Endothelial cell of umbilical vein (primary cell): ENCODE measurements around the gene ARHGEF11. TPM values are rescaled to one million over a fixed set of nuclear protein-coding genes. Genes with fewer than 3 reads are reported as not detected.

Source experiments
- BruUV-seq: library from RNA; stranded (reverse); fragments of 400-500 nt; replicated peaks from 2 replicates; lab custom pipeline; 2021; lab: Mats Ljungman, UMichigan
- CTCF ChIA-PET: fragments of 300-600, 350-600 bp; sonication (Branson Sonifier 250); formaldehyde crosslinking; loops from one replicate; lab custom pipeline; 2021; ENCODE audit warnings: antibody characterized with exemption, inconsistent platforms; lab: Charles Lee
- POLR2A ChIA-PET: fragments of 300-600, 350-600 bp; sonication (Branson Sonifier 250); formaldehyde crosslinking; loops from one replicate; lab custom pipeline; 2021; ENCODE audit warnings: antibody characterized with exemption, inconsistent platforms; lab: Charles Lee
- DNase-seq: peaks from one replicate; pipeline ENCODE4 v3.0.0-alpha.2; 2011; ENCODE audit warnings: low read depth, low spot score
- FAIRE-seq: peaks from 2 replicates; lab custom pipeline; 2011; peaks lifted over from hg19 to GRCh38; lab: Jason Lieb, UNC
- H2AFZ ChIP-seq: 2 replicates; pipeline ENCODE4 v1.6.0; 2012; ENCODE audit warnings: low read depth, low read length, control low read depth, inconsistent platforms
- H3K27ac ChIP-seq: 2 replicates; pipeline ENCODE4 v1.5.1; 2011; ENCODE audit warnings: low read depth, mild to moderate bottlenecking, control low read depth, low read length, moderate library complexity; ENCODE audit not compliant: insufficient read depth
- H3K27me3 ChIP-seq, 2 experiments: 2 replicates each; pipeline versions ENCODE4 v1.6.0 to v1.6.1; 2011; ENCODE audit warnings: low read length in 2 of 2, mixed read lengths in 1 of 2; ENCODE audit not compliant: control insufficient read depth in 2 of 2, insufficient read depth in 2 of 2
- H3K36me3 ChIP-seq, 2 experiments: 2 replicates in 1 of 2; 3 replicates in 1 of 2; pipeline ENCODE4 v1.5.1; 2011; ENCODE audit warnings: low read length in 2 of 2, mild to moderate bottlenecking in 1 of 2, moderate library complexity in 1 of 2; ENCODE audit not compliant: control insufficient read depth in 2 of 2, insufficient read depth in 2 of 2; ENCODE audit errors: extremely low read depth in 1 of 2
- H3K4me1 ChIP-seq: 3 replicates; pipeline ENCODE4 v1.5.1; 2011; ENCODE audit warnings: mild to moderate bottlenecking, low read length; ENCODE audit not compliant: control insufficient read depth, insufficient read depth; ENCODE audit errors: extremely low read depth
- H3K4me2 ChIP-seq: 2 replicates; pipeline ENCODE4 v1.6.1; 2011; ENCODE audit warnings: low read length, control low read depth, mixed read lengths; ENCODE audit not compliant: insufficient read depth
- H3K4me3 ChIP-seq, 3 experiments: fragments of 200-600 bp in 1 of 3; sonication (generic), shearing (Covaris generic) in 1 of 3; replicated peaks in 1 of 3; 2 replicates each; pipeline ENCODE4 v1.5.1; 2011 to 2016; ENCODE audit warnings: control low read depth in 3 of 3, low read length in 3 of 3, mild to moderate bottlenecking in 2 of 3, inconsistent platforms in 1 of 3, low read depth in 1 of 3, moderate library complexity in 1 of 3; ENCODE audit not compliant: insufficient read depth in 1 of 3
- H3K79me2 ChIP-seq: 2 replicates; pipeline ENCODE4 v1.6.0; 2012; ENCODE audit warnings: low read length, inconsistent platforms; ENCODE audit not compliant: control insufficient read depth, insufficient read depth
- H3K9ac ChIP-seq: replicated peaks from 2 replicates; pipeline ENCODE3; 2011; ENCODE audit warnings: low read length, control low read depth; ENCODE audit not compliant: insufficient read depth; ENCODE audit errors: extremely low read depth
- H3K9me1 ChIP-seq: replicated peaks from 3 replicates; pipeline ENCODE4 v1.6.0; 2011; ENCODE audit warnings: mild to moderate bottlenecking, low read length; ENCODE audit not compliant: control insufficient read depth, insufficient read depth; ENCODE audit errors: extremely low read depth
- H3K9me3 ChIP-seq: replicated peaks from 2 replicates; pipeline ENCODE4 v1.5.1; 2012; ENCODE audit warnings: low read length, inconsistent platforms; ENCODE audit not compliant: control insufficient read depth, insufficient read depth
- H4K20me1 ChIP-seq: replicated peaks from 2 replicates; pipeline ENCODE3; 2011; ENCODE audit warnings: mild to moderate bottlenecking, low read length; ENCODE audit not compliant: control insufficient read depth, insufficient read depth; ENCODE audit errors: extremely low read depth
- EZH2 ChIP-seq: IDR thresholded peaks from 2 replicates; pipeline ENCODE4 v1.6.1; 2012; ENCODE audit warnings: borderline replicate concordance, low read depth, mild to moderate bottlenecking, moderate library complexity, low read length, inconsistent platforms; ENCODE audit not compliant: severe bottlenecking
- FOS ChIP-seq: IDR thresholded peaks from 2 replicates; pipeline ENCODE4 v1.6.1; 2011; ENCODE audit warnings: mild to moderate bottlenecking, low read length, moderate library complexity, borderline replicate concordance; ENCODE audit not compliant: insufficient read depth
- GATA2 ChIP-seq: IDR thresholded peaks from 2 replicates; pipeline ENCODE4 v1.7.0; 2011; ENCODE audit warnings: low read depth, mild to moderate bottlenecking, moderate library complexity, mixed read lengths, low read length; ENCODE audit not compliant: insufficient read length, insufficient read depth
- JUN ChIP-seq: IDR thresholded peaks from 2 replicates; pipeline ENCODE4 v1.6.1; 2011; ENCODE audit warnings: borderline replicate concordance, low read depth; ENCODE audit not compliant: insufficient read length, insufficient read depth
- MAX ChIP-seq: IDR thresholded peaks from 2 replicates; pipeline ENCODE4 v1.6.1; 2011; ENCODE audit not compliant: insufficient read depth, insufficient read length
- MYC ChIP-seq: IDR thresholded peaks from one replicate; pipeline ENCODE4 v1.6.1; 2011; ENCODE audit warnings: mild to moderate bottlenecking, low read depth, low read length
- POLR2A ChIP-seq: IDR thresholded peaks from 2 replicates; pipeline ENCODE4 v1.6.1; 2012; ENCODE audit warnings: low read depth, mild to moderate bottlenecking, control low read depth, low read length
- POLR2AphosphoS5 ChIP-seq: IDR thresholded peaks from 2 replicates; pipeline ENCODE4 v1.6.1; 2012; ENCODE audit warnings: low read depth, mild to moderate bottlenecking, control low read depth, low read length, moderate library complexity; ENCODE audit not compliant: insufficient read depth
- dilution Hi-C: fragments of 300-500 bp; cut with MboI; formaldehyde crosslinking; loops from one replicate; pipeline ENCODE4 v1.15.0; 2019; ENCODE audit warnings: low sequenced_read_pairs; ENCODE audit not compliant: extremely low pct_ligation_motif_present
- intact Hi-C: fragments of 100-400 bp; cut with micrococcal nuclease; formaldehyde crosslinking; loops from one replicate; pipeline ENCODE4 v1.10.0; 2022
- polyA plus RNA-seq, 4 experiments: library from polyadenylated mRNA; depleted of rRNA in 3 of 4; stranded (reverse) in 3 of 4; unstranded in 1 of 4; fragments of >200 nt; gene quantifications; 2 replicates each; pipeline versions ENCODE4 v1.2.1 to v1.2.3, GENCODE V29; 2011 to 2012; ENCODE audit warnings: missing spikeins in 1 of 4
- total RNA-seq: library from RNA; stranded (reverse); gene quantifications from 2 replicates; pipeline ENCODE4 v1.2.3, GENCODE V29; 2021
- TF ChIP-seq, protein P1 (sequence below), 2 donors: IDR thresholded peaks; 1 replicate in 1 of 2; 2 replicates in 1 of 2; pipeline ENCODE4 v1.5.1; 2011; ENCODE audit warnings: low read length in 2 of 2, mild to moderate bottlenecking in 2 of 2, moderate library complexity in 2 of 2, control low read depth in 1 of 2, inconsistent platforms in 1 of 2, low read depth in 1 of 2; ENCODE audit not compliant: insufficient read depth in 1 of 2; ENCODE audit errors: extremely low read depth in 1 of 2

The ARHGEF11 gene
- total and polyA plus RNA-seq, 2 donors (not counting 3 experiments of a cell fraction or from before 2014, with no cell fraction given) = 18.2 to 28.0 TPM

- intact Hi-C loops (no loop called here), dilution Hi-C loops (no loop called here)
- no peaks in the 10 kb centered on the region for H3K79me2 ChIP-seq
- no peaks in the 10 kb centered on the region for H4K20me1 ChIP-seq
- H3K4me3 ChIP-seq = no peak overlapping the region
- CTCF ChIA-PET = interaction anchor here (0.7 to 8.4 kb wide), 11 partner anchors 11 to 199 kb away, joined by 3 to 137 read pairs (median 6); partner anchors contain the start of genes ISG20L2 and METTL25B
- FAIRE-seq (no peak), DNase-seq (no peak)
- TF ChIP-seq FOS = no peak
- no peak for TF ChIP-seq POLR2AphosphoS5
- no peak for TF ChIP-seq POLR2A
- TF ChIP-seq, protein P1, sequence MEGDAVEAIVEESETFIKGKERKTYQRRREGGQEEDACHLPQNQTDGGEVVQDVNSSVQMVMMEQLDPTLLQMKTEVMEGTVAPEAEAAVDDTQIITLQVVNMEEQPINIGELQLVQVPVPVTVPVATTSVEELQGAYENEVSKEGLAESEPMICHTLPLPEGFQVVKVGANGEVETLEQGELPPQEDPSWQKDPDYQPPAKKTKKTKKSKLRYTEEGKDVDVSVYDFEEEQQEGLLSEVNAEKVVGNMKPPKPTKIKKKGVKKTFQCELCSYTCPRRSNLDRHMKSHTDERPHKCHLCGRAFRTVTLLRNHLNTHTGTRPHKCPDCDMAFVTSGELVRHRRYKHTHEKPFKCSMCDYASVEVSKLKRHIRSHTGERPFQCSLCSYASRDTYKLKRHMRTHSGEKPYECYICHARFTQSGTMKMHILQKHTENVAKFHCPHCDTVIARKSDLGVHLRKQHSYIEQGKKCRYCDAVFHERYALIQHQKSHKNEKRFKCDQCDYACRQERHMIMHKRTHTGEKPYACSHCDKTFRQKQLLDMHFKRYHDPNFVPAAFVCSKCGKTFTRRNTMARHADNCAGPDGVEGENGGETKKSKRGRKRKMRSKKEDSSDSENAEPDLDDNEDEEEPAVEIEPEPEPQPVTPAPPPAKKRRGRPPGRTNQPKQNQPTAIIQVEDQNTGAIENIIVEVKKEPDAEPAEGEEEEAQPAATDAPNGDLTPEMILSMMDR (IDR thresholded peaks at IDR 0.05; ENCODE audit: extremely low read depth in 1 of 2, insufficient read depth in 1 of 2, low read depth in 1 of 2, low read length in 2 of 2) = no peak
- no peak for TF ChIP-seq GATA2
- TF ChIP-seq MYC = no peak
- no peak for TF ChIP-seq JUN
- no peak for TF ChIP-seq EZH2
- TF ChIP-seq MAX = no peak
- POLR2A ChIA-PET = interaction anchor here (0.6 to 1.0 kb wide), 2 partner anchors 42 to 66 kb away, joined by 3 read pairs; no protein-coding TSS in a partner anchor
- H3K9me1 ChIP-seq = no peaks in the 10 kb centered on the region
- no peaks in the 10 kb centered on the region for H3K4me1 ChIP-seq
- H3K36me3 ChIP-seq = no peaks in the 10 kb centered on the region
- peaks cover 2 to 15% of the 10 kb centered on the region in 2 experiments for H3K27me3 ChIP-seq
- H2AFZ ChIP-seq = no peak overlapping the region
- no peaks in the 10 kb centered on the region for H3K9me3 ChIP-seq
- no TSS peak for BruUV-seq
- no peak overlapping the region for H3K27ac ChIP-seq
- no peak overlapping the region for H3K9ac ChIP-seq
- H3K4me2 ChIP-seq = no peak overlapping the region
These were observed 157.8 kb downstream of the ARHGEF11 start for GRCh38 chr1:156887734-156888133.
